KBM-7 (cell line): ENCODE measurements around the gene PHF21B.

Experiments
- DNase-seq: peaks from one replicate; pipeline ENCODE4 v3.0.0-alpha.2; 2015
- in situ Hi-C: fragments of 300-500 bp; cut with MboI; formaldehyde crosslinking; loops from 2 replicates; pipeline ENCODE4 v1.14.3; 2020; ENCODE audit warnings: low sequenced_read_pairs, low pct_unique_long_range_greater_than_20kb, mixed read lengths

PHF21B gene

GRCh38 chr22:44840611-44841322 lies 169.0 kb downstream of the PHF21B start:
- DNase-seq: no peak
- in situ Hi-C loops: no loop called here

- DNase-seq: no peak
- in situ Hi-C loops: no loop called here
Observed at GRCh38 chr22:44839721-44840120, 170.1 kb downstream of the PHF21B start.

- in situ Hi-C loops: no loop called here
- no peak for DNase-seq
Observed at GRCh38 chr22:44839061-44839460, 170.7 kb downstream of the PHF21B start.

DNA sequence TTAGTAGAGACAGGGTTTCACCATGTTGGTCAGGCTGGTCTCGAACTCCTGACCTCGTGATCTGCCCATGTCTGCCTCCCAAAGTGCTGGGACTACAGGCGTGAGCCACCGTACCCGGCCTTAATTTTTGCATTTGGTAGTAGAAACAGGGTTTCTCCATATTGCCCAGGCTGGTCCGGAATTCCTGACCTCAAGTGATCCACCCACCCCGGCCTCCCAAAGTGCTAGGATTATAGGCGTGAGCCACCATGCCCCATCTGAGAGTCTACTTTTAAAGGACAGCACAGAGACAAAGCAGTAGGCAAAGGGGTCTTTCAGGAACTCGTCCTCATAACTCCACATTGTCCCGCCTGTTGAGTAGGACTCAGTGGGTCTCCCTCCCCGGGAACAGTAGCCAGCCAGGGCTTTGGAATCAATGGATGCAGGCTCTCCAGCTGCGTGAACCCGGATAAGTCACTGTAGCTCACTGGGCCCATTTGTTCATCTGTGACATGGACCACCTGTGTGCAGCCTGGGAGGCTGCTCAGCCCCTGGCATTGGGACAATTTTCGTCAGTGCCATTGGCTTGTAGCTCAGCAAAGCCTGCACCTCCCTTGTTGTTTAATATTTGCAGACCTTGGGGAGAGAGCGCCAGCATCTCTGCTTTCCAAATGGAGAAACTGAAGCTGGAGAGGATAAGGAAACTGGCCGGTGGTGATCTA lies 171.3 kb downstream of the PHF21B start:
- in situ Hi-C loops: no loop called here
- DNase-seq: no peak

GRCh38 chr22:44837481-44837880 lies 172.3 kb downstream of the PHF21B start:
- in situ Hi-C loops: no loop called here
- DNase-seq: no peak

DNA sequence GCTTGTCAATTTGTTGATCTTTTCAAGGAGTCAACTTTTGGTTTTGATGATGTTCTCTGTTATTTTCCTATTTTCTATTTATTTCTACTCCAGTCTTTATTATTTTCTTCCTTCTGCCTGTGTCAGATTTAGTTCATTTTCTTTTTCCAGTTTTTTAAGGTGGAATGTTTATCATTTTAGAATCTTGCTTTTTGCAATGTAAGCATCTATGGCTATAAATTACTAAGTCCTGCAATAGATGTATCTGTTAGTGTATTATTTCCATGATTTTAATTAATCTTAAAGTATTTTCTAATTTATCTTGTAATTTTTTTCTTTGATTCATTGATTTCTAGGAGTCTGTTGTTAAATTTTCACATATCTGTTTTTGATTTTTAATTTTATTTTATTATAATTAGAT lies 175.7 kb downstream of the PHF21B start:
- DNase-seq: no peak
- in situ Hi-C loops: no loop called here

GRCh38 chr22:44831885-44832284 lies 177.9 kb downstream of the PHF21B start:
- in situ Hi-C loops: no loop called here
- DNase-seq: no peak
